ENCODE data around the gene C2orf81. TPM values are rescaled to one million over a fixed set of nuclear protein-coding genes. Genes with fewer than 3 reads are reported as not detected.

Gene C2orf81
- total and polyA plus RNA-seq, 10 of the 15 experiments (the other 5 are each of a cell fraction or from before 2014, with no cell fraction given): 0.10 to 9.8 (median 2.7) TPM

- TF ChIP-seq SREBF1 (IDR thresholded peaks at IDR 0.05; ENCODE audit: low read length) (0 out of 2 replicates have a peak, but pooled peaks have one; percentile 72), KAT2A (conservative IDR thresholded peaks at IDR 0.05; ENCODE audit: control insufficient read depth, low read depth, low read length) (no peak), ZSCAN29 (IDR thresholded peaks at IDR 0.05) (peak; percentile 76; the same call in 1 of the 2 replicates), NFXL1 (IDR thresholded peaks at IDR 0.05; ENCODE audit: borderline replicate concordance) (no peak), BACH1 (IDR thresholded peaks at IDR 0.05; ENCODE audit: borderline replicate concordance) (peak; percentile 90), SRF (IDR thresholded peaks at IDR 0.05; ENCODE audit: low read depth in 2 of 2, low read length in 2 of 2) (peak in 1 of 2 experiments; percentile 68; a peak in 2 of 4 replicates), BCL11A (IDR thresholded peaks at IDR 0.05; ENCODE audit: low read depth, low read length) (no peak), MTA2 (IDR thresholded peaks at IDR 0.05; ENCODE audit: low read depth) (peak; percentile 91), POLR2AphosphoS5 (IDR thresholded peaks at IDR 0.05; ENCODE audit: low read length) (peak; percentile 72), TCF3 (IDR thresholded peaks at IDR 0.05; ENCODE audit: borderline replicate concordance, insufficient read depth, low read depth, low read length) (no peak), NRF1 (conservative IDR thresholded peaks at IDR 0.05; ENCODE audit: low read depth, low read length) (no peak), CBFB (IDR thresholded peaks at IDR 0.05; ENCODE audit: low read depth) (peak; percentile 49; the same call in 1 of the 2 replicates), IKZF2 (IDR thresholded peaks at IDR 0.05) (peak in 1 of 2 experiments; percentile 68; a peak in 3 of 4 replicates), POU2F2 (IDR thresholded peaks at IDR 0.05; ENCODE audit: borderline replicate concordance, low read depth, low read length) (peak; percentile 68; the same call in 1 of the 3 replicates), YY1 (IDR thresholded peaks at IDR 0.05; ENCODE audit: low read depth, low read length) (peak; percentile 99), ZBED1 (IDR thresholded peaks at IDR 0.05; ENCODE audit: borderline replicate concordance) (peak; percentile 40; the same call in 1 of the 2 replicates), NKRF (conservative IDR thresholded peaks at IDR 0.05) (peak; percentile 95), SMARCA5 (IDR thresholded peaks at IDR 0.05) (no peak), STAT1 (conservative IDR thresholded peaks at IDR 0.05) (peak; percentile 96; the same call in 1 of the 2 replicates), SPI1 (IDR thresholded peaks at IDR 0.05; ENCODE audit: borderline replicate concordance, insufficient read depth, low read depth, low read length) (no peak), ETV6 (conservative IDR thresholded peaks at IDR 0.05 in 1 of 2, IDR thresholded peaks at IDR 0.05 in 1 of 2; ENCODE audit: borderline replicate concordance in 1 of 2, low read depth in 1 of 2) (no peak; a peak in 1 of 4 replicates), PAX8 (IDR thresholded peaks at IDR 0.05) (peak; percentile 33; the same call in 1 of the 2 replicates), MEF2A (IDR thresholded peaks at IDR 0.05; ENCODE audit: insufficient read depth, low read depth, low read length) (0 out of 2 replicates have a peak, but pooled peaks have one; percentile 56), TCF12 (IDR thresholded peaks at IDR 0.05; ENCODE audit: low read depth, low read length) (0 out of 2 replicates have a peak, but pooled peaks have one; percentile 52)
- TF ChIP-seq, protein P1, sequence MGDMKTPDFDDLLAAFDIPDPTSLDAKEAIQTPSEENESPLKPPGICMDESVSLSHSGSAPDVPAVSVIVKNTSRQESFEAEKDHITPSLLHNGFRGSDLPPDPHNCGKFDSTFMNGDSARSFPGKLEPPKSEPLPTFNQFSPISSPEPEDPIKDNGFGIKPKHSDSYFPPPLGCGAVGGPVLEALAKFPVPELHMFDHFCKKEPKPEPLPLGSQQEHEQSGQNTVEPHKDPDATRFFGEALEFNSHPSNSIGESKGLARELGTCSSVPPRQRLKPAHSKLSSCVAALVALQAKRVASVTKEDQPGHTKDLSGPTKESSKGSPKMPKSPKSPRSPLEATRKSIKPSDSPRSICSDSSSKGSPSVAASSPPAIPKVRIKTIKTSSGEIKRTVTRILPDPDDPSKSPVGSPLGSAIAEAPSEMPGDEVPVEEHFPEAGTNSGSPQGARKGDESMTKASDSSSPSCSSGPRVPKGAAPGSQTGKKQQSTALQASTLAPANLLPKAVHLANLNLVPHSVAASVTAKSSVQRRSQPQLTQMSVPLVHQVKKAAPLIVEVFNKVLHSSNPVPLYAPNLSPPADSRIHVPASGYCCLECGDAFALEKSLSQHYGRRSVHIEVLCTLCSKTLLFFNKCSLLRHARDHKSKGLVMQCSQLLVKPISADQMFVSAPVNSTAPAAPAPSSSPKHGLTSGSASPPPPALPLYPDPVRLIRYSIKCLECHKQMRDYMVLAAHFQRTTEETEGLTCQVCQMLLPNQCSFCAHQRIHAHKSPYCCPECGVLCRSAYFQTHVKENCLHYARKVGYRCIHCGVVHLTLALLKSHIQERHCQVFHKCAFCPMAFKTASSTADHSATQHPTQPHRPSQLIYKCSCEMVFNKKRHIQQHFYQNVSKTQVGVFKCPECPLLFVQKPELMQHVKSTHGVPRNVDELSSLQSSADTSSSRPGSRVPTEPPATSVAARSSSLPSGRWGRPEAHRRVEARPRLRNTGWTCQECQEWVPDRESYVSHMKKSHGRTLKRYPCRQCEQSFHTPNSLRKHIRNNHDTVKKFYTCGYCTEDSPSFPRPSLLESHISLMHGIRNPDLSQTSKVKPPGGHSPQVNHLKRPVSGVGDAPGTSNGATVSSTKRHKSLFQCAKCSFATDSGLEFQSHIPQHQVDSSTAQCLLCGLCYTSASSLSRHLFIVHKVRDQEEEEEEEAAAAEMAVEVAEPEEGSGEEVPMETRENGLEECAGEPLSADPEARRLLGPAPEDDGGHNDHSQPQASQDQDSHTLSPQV (IDR thresholded peaks at IDR 0.05): no peak
Measured at GRCh38 chr2:74454654-74455511, 33.5 kb upstream of the C2orf81 start, which contains the start of gene INO80B (continued).
